ENCODE data around the gene INF2.

The INF2 gene

GRCh38 chr14:104757238-104757585, 67.8 kb downstream of the INF2 start:
- H3K9ac ChIP-seq (ENCODE audit: low read length): no peak overlapping the region
- H3K9me3 ChIP-seq (ENCODE audit: low read length): no peaks in the 10 kb centered on the region
- H3K27me3 ChIP-seq (ENCODE audit: control insufficient read depth in 1 of 2, insufficient read depth in 2 of 2, low read length in 2 of 2): no peaks in the 10 kb centered on the region
- no peak overlapping the region for H3K4me3 ChIP-seq (ENCODE audit: low read depth in 1 of 2, low read length in 2 of 2)
- H3K36me3 ChIP-seq (ENCODE audit: insufficient read depth, low read length): peaks cover 40% of the 10 kb centered on the region
- no peak overlapping the region for H3K27ac ChIP-seq (ENCODE audit: low read depth, low read length)
- peaks cover 20% of the 10 kb centered on the region for H3K4me1 ChIP-seq (ENCODE audit: insufficient read depth, low read length)

- Histone ChIP-seq H3K4me3 (ENCODE audit: low read depth in 1 of 2, low read length in 2 of 2) (no peak overlapping the region), H3K9me3 (ENCODE audit: low read length) (no peaks in the 10 kb centered on the region), H3K9ac (ENCODE audit: low read length) (no peak overlapping the region), H3K4me1 (ENCODE audit: insufficient read depth, low read length) (peaks cover 19% of the 10 kb centered on the region), H3K27me3 (ENCODE audit: control insufficient read depth in 1 of 2, insufficient read depth in 2 of 2, low read length in 2 of 2) (no peaks in the 10 kb centered on the region), H3K27ac (ENCODE audit: low read depth, low read length) (no peak overlapping the region), H3K36me3 (ENCODE audit: insufficient read depth, low read length) (peaks cover 40% of the 10 kb centered on the region)
Observed at GRCh38 chr14:104757681-104758392, 68.4 kb downstream of the INF2 start.

GRCh38 chr14:104758981-104759969, 69.9 kb downstream of the INF2 start:
- no peak overlapping the region for H3K27ac ChIP-seq (ENCODE audit: low read depth, low read length)
- peaks cover 12% of the 10 kb centered on the region for H3K4me1 ChIP-seq (ENCODE audit: insufficient read depth, low read length)
- H3K36me3 ChIP-seq (ENCODE audit: insufficient read depth, low read length): peaks cover 40% of the 10 kb centered on the region
- H3K9me3 ChIP-seq (ENCODE audit: low read length): no peaks in the 10 kb centered on the region
- no peak overlapping the region for H3K4me3 ChIP-seq (ENCODE audit: low read depth in 1 of 2, low read length in 2 of 2)
- no peak overlapping the region for H3K9ac ChIP-seq (ENCODE audit: low read length)
- no peaks in the 10 kb centered on the region for H3K27me3 ChIP-seq (ENCODE audit: control insufficient read depth in 1 of 2, insufficient read depth in 2 of 2, low read length in 2 of 2)

- no peak overlapping the region for H3K9ac ChIP-seq (ENCODE audit: low read length)
Observed at GRCh38 chr14:104765517-104765916, 76.1 kb downstream of the INF2 start.

GRCh38 chr14:104766256-104766862, 76.9 kb downstream of the INF2 start:
- H3K9ac ChIP-seq (ENCODE audit: low read length): no peak overlapping the region
- H3K9me3 ChIP-seq (ENCODE audit: low read length): no peaks in the 10 kb centered on the region
- H3K4me1 ChIP-seq (ENCODE audit: insufficient read depth, low read length): peaks cover 7% of the 10 kb centered on the region
- H3K36me3 ChIP-seq (ENCODE audit: insufficient read depth, low read length): peaks cover 9% of the 10 kb centered on the region
- no peaks in the 10 kb centered on the region for H3K27me3 ChIP-seq (ENCODE audit: control insufficient read depth in 1 of 2, insufficient read depth in 2 of 2, low read length in 2 of 2)
- H3K4me3 ChIP-seq (ENCODE audit: low read depth in 1 of 2, low read length in 2 of 2): no peak overlapping the region
- no peak overlapping the region for H3K27ac ChIP-seq (ENCODE audit: low read depth, low read length)

More at GRCh38 chr14:104765517-104765916, 76.1 kb downstream of the INF2 start:
- Histone ChIP-seq H3K36me3 (ENCODE audit: insufficient read depth, low read length) (peaks cover under 1% of the 10 kb centered on the region), H3K4me1 (ENCODE audit: insufficient read depth, low read length) (peaks cover 7% of the 10 kb centered on the region), H3K27me3 (ENCODE audit: control insufficient read depth in 1 of 2, insufficient read depth in 2 of 2, low read length in 2 of 2) (no peaks in the 10 kb centered on the region), H3K4me3 (ENCODE audit: low read depth in 1 of 2, low read length in 2 of 2) (no peak overlapping the region), H3K9me3 (ENCODE audit: low read length) (no peaks in the 10 kb centered on the region), H3K27ac (ENCODE audit: low read depth, low read length) (no peak overlapping the region)

- Histone ChIP-seq H3K4me1 (ENCODE audit: insufficient read depth, low read length) (peaks cover 7% of the 10 kb centered on the region), H3K36me3 (ENCODE audit: insufficient read depth, low read length) (peaks cover 16% of the 10 kb centered on the region), H3K9ac (ENCODE audit: low read length) (no peak overlapping the region), H3K27me3 (ENCODE audit: control insufficient read depth in 1 of 2, insufficient read depth in 2 of 2, low read length in 2 of 2) (no peaks in the 10 kb centered on the region), H3K9me3 (ENCODE audit: low read length) (no peaks in the 10 kb centered on the region), H3K27ac (ENCODE audit: low read depth, low read length) (no peak overlapping the region), H3K4me3 (ENCODE audit: low read depth in 1 of 2, low read length in 2 of 2) (no peak overlapping the region)
Observed at GRCh38 chr14:104766863-104767633, 77.6 kb downstream of the INF2 start.

GRCh38 chr14:104767634-104767918, 78.2 kb downstream of the INF2 start:
- no peak overlapping the region for H3K4me3 ChIP-seq (ENCODE audit: low read depth in 1 of 2, low read length in 2 of 2)
- H3K27ac ChIP-seq (ENCODE audit: low read depth, low read length): no peak overlapping the region
- no peak overlapping the region for H3K9ac ChIP-seq (ENCODE audit: low read length)
- H3K4me1 ChIP-seq (ENCODE audit: insufficient read depth, low read length): peaks cover 7% of the 10 kb centered on the region
- H3K9me3 ChIP-seq (ENCODE audit: low read length): no peaks in the 10 kb centered on the region
- H3K27me3 ChIP-seq (ENCODE audit: control insufficient read depth in 1 of 2, insufficient read depth in 2 of 2, low read length in 2 of 2): no peaks in the 10 kb centered on the region
- H3K36me3 ChIP-seq (ENCODE audit: insufficient read depth, low read length): peaks cover 17% of the 10 kb centered on the region

- no peak overlapping the region for H3K9ac ChIP-seq (ENCODE audit: low read length)
- H3K4me3 ChIP-seq (ENCODE audit: low read depth in 1 of 2, low read length in 2 of 2): no peak overlapping the region
- no peaks in the 10 kb centered on the region for H3K9me3 ChIP-seq (ENCODE audit: low read length)
- H3K27ac ChIP-seq (ENCODE audit: low read depth, low read length): peak overlapping the region; percentile 23
- H3K4me1 ChIP-seq (ENCODE audit: insufficient read depth, low read length): peaks cover 7% of the 10 kb centered on the region
- peaks cover 17% of the 10 kb centered on the region for H3K36me3 ChIP-seq (ENCODE audit: insufficient read depth, low read length)
- H3K27me3 ChIP-seq (ENCODE audit: control insufficient read depth in 1 of 2, insufficient read depth in 2 of 2, low read length in 2 of 2): no peaks in the 10 kb centered on the region
Observed at GRCh38 chr14:104768437-104769323, 79.3 kb downstream of the INF2 start.

- no peak overlapping the region for H3K27ac ChIP-seq (ENCODE audit: low read depth, low read length)
- peaks cover 17% of the 10 kb centered on the region for H3K36me3 ChIP-seq (ENCODE audit: insufficient read depth, low read length)
- H3K9ac ChIP-seq (ENCODE audit: low read length): no peak overlapping the region
- H3K4me1 ChIP-seq (ENCODE audit: insufficient read depth, low read length): peaks cover 7% of the 10 kb centered on the region
- no peaks in the 10 kb centered on the region for H3K27me3 ChIP-seq (ENCODE audit: control insufficient read depth in 1 of 2, insufficient read depth in 2 of 2, low read length in 2 of 2)
- H3K4me3 ChIP-seq (ENCODE audit: low read depth in 1 of 2, low read length in 2 of 2): no peak overlapping the region
- no peaks in the 10 kb centered on the region for H3K9me3 ChIP-seq (ENCODE audit: low read length)
Observed at GRCh38 chr14:104769324-104770071, 80.1 kb downstream of the INF2 start.

GRCh38 chr14:104770072-104770579, 80.7 kb downstream of the INF2 start:
- H3K4me3 ChIP-seq (ENCODE audit: low read depth in 1 of 2, low read length in 2 of 2): no peak overlapping the region
- H3K9me3 ChIP-seq (ENCODE audit: low read length): no peaks in the 10 kb centered on the region
- no peak overlapping the region for H3K27ac ChIP-seq (ENCODE audit: low read depth, low read length)
- H3K4me1 ChIP-seq (ENCODE audit: insufficient read depth, low read length): peaks cover 7% of the 10 kb centered on the region
- H3K36me3 ChIP-seq (ENCODE audit: insufficient read depth, low read length): peaks cover 17% of the 10 kb centered on the region
- no peaks in the 10 kb centered on the region for H3K27me3 ChIP-seq (ENCODE audit: control insufficient read depth in 1 of 2, insufficient read depth in 2 of 2, low read length in 2 of 2)
- H3K9ac ChIP-seq (ENCODE audit: low read length): no peak overlapping the region

Data from muscle layer of colon (tissue), 2 donors.